Gastrocnemius medialis (tissue), 4 donors: ENCODE results near the gene SUFU.

Source experiments
- POLR2A ChIP-seq, 2 donors: fragments of 450-650 bp; IDR thresholded peaks; one replicate each; pipeline ENCODE4 v1.6.1; 2017; ENCODE audit warnings: antibody characterized with exemption in 2 of 2, mild to moderate bottlenecking in 2 of 2, moderate library complexity in 2 of 2
- TF ChIP-seq, protein P1 (sequence below), 5 experiments: fragments of 450-650 bp in 3 of 5; fragments of 200-600 bp in 2 of 5; sonication (generic) in 2 of 5; IDR thresholded peaks in 4 of 5; conservative IDR thresholded peaks in 1 of 5; 1 replicate in 4 of 5; 2 replicates in 1 of 5; pipeline ENCODE4 v1.5.1; 2016 to 2019; ENCODE audit warnings: antibody characterized with exemption in 5 of 5, mild to moderate bottlenecking in 3 of 5, moderate library complexity in 3 of 5

- TF ChIP-seq, protein P1, sequence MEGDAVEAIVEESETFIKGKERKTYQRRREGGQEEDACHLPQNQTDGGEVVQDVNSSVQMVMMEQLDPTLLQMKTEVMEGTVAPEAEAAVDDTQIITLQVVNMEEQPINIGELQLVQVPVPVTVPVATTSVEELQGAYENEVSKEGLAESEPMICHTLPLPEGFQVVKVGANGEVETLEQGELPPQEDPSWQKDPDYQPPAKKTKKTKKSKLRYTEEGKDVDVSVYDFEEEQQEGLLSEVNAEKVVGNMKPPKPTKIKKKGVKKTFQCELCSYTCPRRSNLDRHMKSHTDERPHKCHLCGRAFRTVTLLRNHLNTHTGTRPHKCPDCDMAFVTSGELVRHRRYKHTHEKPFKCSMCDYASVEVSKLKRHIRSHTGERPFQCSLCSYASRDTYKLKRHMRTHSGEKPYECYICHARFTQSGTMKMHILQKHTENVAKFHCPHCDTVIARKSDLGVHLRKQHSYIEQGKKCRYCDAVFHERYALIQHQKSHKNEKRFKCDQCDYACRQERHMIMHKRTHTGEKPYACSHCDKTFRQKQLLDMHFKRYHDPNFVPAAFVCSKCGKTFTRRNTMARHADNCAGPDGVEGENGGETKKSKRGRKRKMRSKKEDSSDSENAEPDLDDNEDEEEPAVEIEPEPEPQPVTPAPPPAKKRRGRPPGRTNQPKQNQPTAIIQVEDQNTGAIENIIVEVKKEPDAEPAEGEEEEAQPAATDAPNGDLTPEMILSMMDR (IDR thresholded peaks at IDR 0.05 in 4 of 5, conservative IDR thresholded peaks at IDR 0.05 in 1 of 5), result no peak
- no peak for TF ChIP-seq POLR2A (IDR thresholded peaks at IDR 0.05)
Measured at GRCh38 chr10:102546606-102547320, 43.0 kb downstream of the SUFU start.
